ENCODE results near the gene MRPS27. TPM values are rescaled to one million over a fixed set of nuclear protein-coding genes. Genes with fewer than 3 reads are reported as not detected.

Gene MRPS27
- polyA plus RNA-seq, 2 of the 4 experiments (the other 2 are of a cell fraction) = 81.0 to 141 TPM

DNA sequence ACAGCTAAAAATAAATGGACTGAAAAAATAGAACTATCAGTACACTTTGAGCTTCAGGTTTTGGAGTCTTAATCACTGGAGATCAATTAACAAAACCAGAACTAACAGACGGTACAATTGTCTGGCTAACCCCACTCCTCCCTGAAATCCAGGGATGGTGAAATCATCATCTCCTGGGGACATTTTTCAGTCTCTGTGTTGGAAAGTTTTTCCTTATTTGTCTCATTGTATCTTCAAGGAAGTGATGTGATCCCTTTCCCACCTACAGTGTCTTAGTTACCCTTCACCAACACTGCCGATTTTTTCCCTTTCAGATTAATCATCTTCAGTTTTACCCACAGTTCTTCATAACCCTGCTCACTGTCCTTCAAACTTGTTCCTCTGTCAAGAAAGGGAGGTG, 130.9 kb downstream of the MRPS27 start:
- TF ChIP-seq HOXB13 (CRISPR knock-in tag; IDR thresholded peaks at IDR 0.05; ENCODE audit: low read depth) (no peak), POLR2AphosphoS2 (conservative IDR thresholded peaks at IDR 0.05; ENCODE audit: low read length) (no peak), RNF2 (IDR thresholded peaks at IDR 0.05; ENCODE audit: borderline replicate concordance, low read depth) (no peak), GATA3 (IDR thresholded peaks at IDR 0.05; ENCODE audit: borderline replicate concordance) (no peak), BHLHE40 (IDR thresholded peaks at IDR 0.05; ENCODE audit: low read depth, low read length) (no peak), CBX2 (IDR thresholded peaks at IDR 0.05; ENCODE audit: borderline replicate concordance, low read depth) (no peak), HEYL (CRISPR knock-in tag; IDR thresholded peaks at IDR 0.05) (no peak), ZC3H11A (IDR thresholded peaks at IDR 0.05) (no peak), RARB (CRISPR knock-in tag; IDR thresholded peaks at IDR 0.05) (no peak), FOSL2 (IDR thresholded peaks at IDR 0.05) (no peak), FOSL2 (CRISPR knock-in tag; IDR thresholded peaks at IDR 0.05) (no peak), PHF8 (IDR thresholded peaks at IDR 0.05; ENCODE audit: borderline replicate concordance, low read depth) (no peak), FOXS1 (CRISPR knock-in tag; IDR thresholded peaks at IDR 0.05) (no peak)
- TF ChIP-seq, protein P1, sequence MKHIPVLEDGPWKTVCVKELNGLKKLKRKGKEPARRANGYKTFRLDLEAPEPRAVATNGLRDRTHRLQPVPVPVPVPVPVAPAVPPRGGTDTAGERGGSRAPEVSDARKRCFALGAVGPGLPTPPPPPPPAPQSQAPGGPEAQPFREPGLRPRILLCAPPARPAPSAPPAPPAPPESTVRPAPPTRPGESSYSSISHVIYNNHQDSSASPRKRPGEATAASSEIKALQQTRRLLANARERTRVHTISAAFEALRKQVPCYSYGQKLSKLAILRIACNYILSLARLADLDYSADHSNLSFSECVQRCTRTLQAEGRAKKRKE (CRISPR knock-in tag; IDR thresholded peaks at IDR 0.05; ENCODE audit: low read depth) = no peak
- TF ChIP-seq, protein P2, sequence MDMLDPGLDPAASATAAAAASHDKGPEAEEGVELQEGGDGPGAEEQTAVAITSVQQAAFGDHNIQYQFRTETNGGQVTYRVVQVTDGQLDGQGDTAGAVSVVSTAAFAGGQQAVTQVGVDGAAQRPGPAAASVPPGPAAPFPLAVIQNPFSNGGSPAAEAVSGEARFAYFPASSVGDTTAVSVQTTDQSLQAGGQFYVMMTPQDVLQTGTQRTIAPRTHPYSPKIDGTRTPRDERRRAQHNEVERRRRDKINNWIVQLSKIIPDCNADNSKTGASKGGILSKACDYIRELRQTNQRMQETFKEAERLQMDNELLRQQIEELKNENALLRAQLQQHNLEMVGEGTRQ (IDR thresholded peaks at IDR 0.05) = no peak
- TF ChIP-seq, protein P3, sequence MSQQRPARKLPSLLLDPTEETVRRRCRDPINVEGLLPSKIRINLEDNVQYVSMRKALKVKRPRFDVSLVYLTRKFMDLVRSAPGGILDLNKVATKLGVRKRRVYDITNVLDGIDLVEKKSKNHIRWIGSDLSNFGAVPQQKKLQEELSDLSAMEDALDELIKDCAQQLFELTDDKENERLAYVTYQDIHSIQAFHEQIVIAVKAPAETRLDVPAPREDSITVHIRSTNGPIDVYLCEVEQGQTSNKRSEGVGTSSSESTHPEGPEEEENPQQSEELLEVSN (IDR thresholded peaks at IDR 0.05; ENCODE audit: borderline replicate concordance, low read depth) = no peak
- ChIA-PET CTCF (no interaction called here), POLR2A (no interaction called here)
- no peak for DNase-seq (ENCODE audit: low read depth in 1 of 2, low spot score in 1 of 2)
- ATAC-seq = no peak
- 97% methylated on average over 2 of the region's 2 CpGs for WGBS (ENCODE audit: missing lambda C conversion rate)
- H3K4me1 ChIP-seq = no peaks in the 10 kb centered on the region
- H3K4me3 ChIP-seq = no peak overlapping the region
- H3K4me2 ChIP-seq = no peak overlapping the region
- no peaks in the 10 kb centered on the region for H3K9me3 ChIP-seq
- FAIRE-seq = no peak
- no peak overlapping the region for H3K27ac ChIP-seq

DNA sequence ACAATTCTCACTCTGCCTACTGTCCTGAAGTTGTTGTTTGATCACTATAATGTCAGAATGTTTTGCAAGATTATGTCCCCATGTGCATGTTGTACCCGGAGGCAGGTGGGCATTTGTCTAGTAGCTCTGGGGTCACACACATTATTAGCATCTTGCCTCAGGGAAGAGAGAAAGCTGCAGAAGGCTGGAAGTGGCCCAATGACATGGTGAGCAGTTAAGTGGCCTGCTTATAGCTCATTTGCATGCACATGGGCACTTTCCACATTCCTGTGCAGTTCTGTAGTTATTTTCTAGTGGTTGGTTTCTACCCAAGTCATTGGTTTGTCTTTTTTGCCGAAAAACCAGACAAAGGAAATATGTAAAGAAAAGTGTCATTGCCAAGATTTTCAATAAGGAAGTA, 131.9 kb downstream of the MRPS27 start:
- 94% methylated on average over 2 of the region's 2 CpGs for WGBS (ENCODE audit: missing lambda C conversion rate)

More for the DNA sequence above, 131.9 kb downstream of the MRPS27 start:
- Histone ChIP-seq H3K4me1 (no peaks in the 10 kb centered on the region; the same call in 2 of the 3 replicates), H3K4me2 (no peak overlapping the region), H3K27ac (no peak overlapping the region), H3K4me3 (no peak overlapping the region), H3K9me3 (no peaks in the 10 kb centered on the region)
- no peak for ATAC-seq
- DNase-seq (ENCODE audit: low read depth in 1 of 2, low spot score in 1 of 2) = no peak
- TF ChIP-seq CHD4 (IDR thresholded peaks at IDR 0.05; ENCODE audit: borderline replicate concordance) = no peak
- TF ChIP-seq, protein P4, sequence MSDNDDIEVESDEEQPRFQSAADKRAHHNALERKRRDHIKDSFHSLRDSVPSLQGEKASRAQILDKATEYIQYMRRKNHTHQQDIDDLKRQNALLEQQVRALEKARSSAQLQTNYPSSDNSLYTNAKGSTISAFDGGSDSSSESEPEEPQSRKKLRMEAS (IDR thresholded peaks at IDR 0.05) = no peak
- TF ChIP-seq GATA3 (IDR thresholded peaks at IDR 0.05; ENCODE audit: borderline replicate concordance) = no peak
- TF ChIP-seq, protein P5, sequence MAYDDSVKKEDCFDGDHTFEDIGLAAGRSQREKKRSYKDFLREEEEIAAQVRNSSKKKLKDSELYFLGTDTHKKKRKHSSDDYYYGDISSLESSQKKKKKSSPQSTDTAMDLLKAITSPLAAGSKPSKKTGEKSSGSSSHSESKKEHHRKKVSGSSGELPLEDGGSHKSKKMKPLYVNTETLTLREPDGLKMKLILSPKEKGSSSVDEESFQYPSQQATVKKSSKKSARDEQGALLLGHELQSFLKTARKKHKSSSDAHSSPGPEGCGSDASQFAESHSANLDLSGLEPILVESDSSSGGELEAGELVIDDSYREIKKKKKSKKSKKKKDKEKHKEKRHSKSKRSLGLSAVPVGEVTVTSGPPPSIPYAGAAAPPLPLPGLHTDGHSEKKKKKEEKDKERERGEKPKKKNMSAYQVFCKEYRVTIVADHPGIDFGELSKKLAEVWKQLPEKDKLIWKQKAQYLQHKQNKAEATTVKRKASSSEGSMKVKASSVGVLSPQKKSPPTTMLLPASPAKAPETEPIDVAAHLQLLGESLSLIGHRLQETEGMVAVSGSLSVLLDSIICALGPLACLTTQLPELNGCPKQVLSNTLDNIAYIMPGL (CRISPR knock-in tag; IDR thresholded peaks at IDR 0.05; ENCODE audit: borderline replicate concordance) = no peak
- TF ChIP-seq EHF (CRISPR knock-in tag; IDR thresholded peaks at IDR 0.05) = no peak
- ChIA-PET POLR2A (no interaction called here), CTCF (interaction anchor here (0.8 to 2.3 kb wide), 2 partner anchors 15 to 120 kb away, joined by 3 to 9 read pairs; no protein-coding TSS in a partner anchor)
- no peak for FAIRE-seq
